GM23338 (cell line): ENCODE measurements around the gene ENPP1. TPM values are rescaled to one million over a fixed set of nuclear protein-coding genes. Genes with fewer than 3 reads are reported as not detected.

Experiments
- ATAC-seq: fragments of 200-7000 bp; cut with Tn5 transposase; 3 replicates; pipeline ENCODE4 v1.9.1; 2020
- DNase-seq: peaks from one replicate; pipeline ENCODE4 v3.0.0-alpha.2; 2015; ENCODE audit warnings: low spot score
- H2AFZ ChIP-seq: fragments of 200-600 bp; sonication (generic); 2 replicates; pipeline ENCODE4 v1.8.0; 2016; ENCODE audit warnings: antibody characterized with exemption, mild to moderate bottlenecking, moderate library complexity
- H3F3A ChIP-seq: fragments of 200-600 bp; sonication (generic); replicated peaks from 2 replicates; pipeline ENCODE4 v1.8.0; 2017; ENCODE audit warnings: antibody characterized with exemption, mixed run types, low read depth
- H3K27ac ChIP-seq: fragments of 200-600 bp; sonication (generic); 2 replicates; pipeline ENCODE4 v1.6.1; 2016; ENCODE audit warnings: low read depth
- H3K27me3 ChIP-seq: fragments of 200-600 bp; sonication (generic); 2 replicates; pipeline ENCODE4 v1.8.0; 2016; ENCODE audit warnings: mild to moderate bottlenecking, mixed run types, moderate library complexity; ENCODE audit not compliant: insufficient read depth
- H3K36me3 ChIP-seq: fragments of 200-600 bp; sonication (generic); 2 replicates; pipeline ENCODE4 v1.8.0; 2016; ENCODE audit warnings: mild to moderate bottlenecking; ENCODE audit not compliant: insufficient read depth
- H3K4me1 ChIP-seq: fragments of 200-600 bp; sonication (generic); 2 replicates; pipeline ENCODE4 v1.8.0; 2016; ENCODE audit warnings: mild to moderate bottlenecking, moderate library complexity; ENCODE audit not compliant: insufficient read depth
- H3K4me2 ChIP-seq: fragments of 200-600 bp; sonication (generic); 2 replicates; pipeline ENCODE4 v1.7.1; 2017; ENCODE audit warnings: mixed run types
- H3K4me3 ChIP-seq: fragments of 200-600 bp; sonication (generic); 2 replicates; pipeline ENCODE4 v1.6.1; 2016; ENCODE audit warnings: mixed run types
- H3K79me2 ChIP-seq: fragments of 200-600 bp; sonication (generic); replicated peaks from 2 replicates; pipeline ENCODE4 v1.8.0; 2017; ENCODE audit warnings: mild to moderate bottlenecking; ENCODE audit not compliant: insufficient read depth
- H3K9me2 ChIP-seq: fragments of 200-600 bp; sonication (generic); 2 replicates; pipeline ENCODE4 v1.8.0; 2017; ENCODE audit not compliant: insufficient read depth
- H4K20me1 ChIP-seq: fragments of 200-600 bp; sonication (generic); replicated peaks from 2 replicates; pipeline ENCODE4 v1.8.0; 2017; ENCODE audit warnings: mild to moderate bottlenecking; ENCODE audit not compliant: insufficient read depth
- H3K27ac Mint-ChIP-seq: 2 replicates; pipeline ENCODE4 v1.8.0; 2020; ENCODE audit warnings: inconsistent platforms, mild to moderate bottlenecking, moderate library complexity, mixed read lengths
- H3K27me3 Mint-ChIP-seq: 3 replicates; pipeline ENCODE4 v1.8.0; 2022; ENCODE audit warnings: low read depth, mild to moderate bottlenecking, moderate library complexity, mixed read lengths, inconsistent platforms; ENCODE audit not compliant: insufficient read depth, poor library complexity
- H3K36me3 Mint-ChIP-seq: 3 replicates; pipeline ENCODE4 v1.8.0; 2021; ENCODE audit warnings: low read depth, mild to moderate bottlenecking, inconsistent platforms, moderate library complexity, mixed read lengths
- H3K4me1 Mint-ChIP-seq: 3 replicates; pipeline ENCODE4 v1.8.0; 2020; ENCODE audit warnings: mild to moderate bottlenecking, inconsistent platforms, mixed read lengths
- H3K4me3 Mint-ChIP-seq: 3 replicates; pipeline ENCODE4 v1.8.0; 2021; ENCODE audit warnings: moderate library complexity, mild to moderate bottlenecking, inconsistent platforms, mixed read lengths
- H3K9me3 Mint-ChIP-seq: 3 replicates; pipeline ENCODE4 v1.8.0; 2020; ENCODE audit warnings: moderate library complexity, mild to moderate bottlenecking, inconsistent platforms, mixed read lengths
- CREB1 ChIP-seq: fragments of 250-450 bp; sonication (Bioruptor Pico); IDR thresholded peaks from 2 replicates; pipeline ENCODE4 v1.5.0; 2020; ENCODE audit warnings: low read depth, mild to moderate bottlenecking, moderate library complexity
- ETS1 ChIP-seq: IDR thresholded peaks from 2 replicates; pipeline ENCODE4 v1.6.1; 2016; ENCODE audit warnings: antibody characterized with exemption
- EZH2 ChIP-seq: fragments of 200-600 bp; sonication (generic); IDR thresholded peaks from one replicate; pipeline ENCODE4 v1.8.0; 2017; ENCODE audit warnings: antibody characterized with exemption, mild to moderate bottlenecking, low read depth; ENCODE audit not compliant: unreplicated experiment
- EZH2phosphoT487 ChIP-seq: fragments of 200-600 bp; sonication (generic); IDR thresholded peaks from one replicate; pipeline ENCODE4 v1.8.1; 2018; ENCODE audit warnings: antibody characterized with exemption; ENCODE audit not compliant: unreplicated experiment
- JUNB ChIP-seq: IDR thresholded peaks from one replicate; pipeline ENCODE4 v1.6.1; 2016; ENCODE audit warnings: antibody characterized with exemption; ENCODE audit not compliant: unreplicated experiment
- NANOG ChIP-seq: IDR thresholded peaks from 2 replicates; pipeline ENCODE4 v1.6.1; 2016; ENCODE audit warnings: antibody characterized with exemption, borderline replicate concordance
- POLR2AphosphoS5 ChIP-seq: IDR thresholded peaks from 2 replicates; pipeline ENCODE4 v1.6.1; 2016; ENCODE audit warnings: antibody characterized with exemption, low read depth
- STAT1 ChIP-seq: IDR thresholded peaks from one replicate; pipeline ENCODE4 v1.6.1; 2016; ENCODE audit warnings: antibody characterized with exemption; ENCODE audit not compliant: unreplicated experiment
- ZNF114 ChIP-seq: fragments of 250-450 bp; sonication (Bioruptor Pico); IDR thresholded peaks from 2 replicates; pipeline ENCODE4 v1.5.0; 2020; ENCODE audit warnings: mild to moderate bottlenecking, moderate library complexity
- ZNF331 ChIP-seq: fragments of 250-450 bp; sonication (Bioruptor Pico); IDR thresholded peaks from 2 replicates; pipeline ENCODE4 v1.5.0; 2020; ENCODE audit warnings: low read depth, mild to moderate bottlenecking, moderate library complexity
- polyA plus RNA-seq: library from polyadenylated mRNA; unstranded; fragments of >200 nt; fragmentation: Nextera tagmentation; extraction: Ambion mirVana; gene quantifications from 2 replicates; pipeline ENCODE4 v1.2.1, GENCODE V29; 2016
- total RNA-seq: library from RNA; depleted of rRNA; stranded (reverse); fragments of >200 nt; shearing (Covaris generic); gene quantifications from 2 replicates; pipeline ENCODE4 v1.2.3, GENCODE V29; 2014
- TF ChIP-seq, protein P1 (sequence below), 2 experiments: fragments of 200-600 bp in 1 of 2; sonication (generic) in 1 of 2; conservative IDR thresholded peaks; 2 replicates each; pipeline versions ENCODE4 v1.5.1 to v1.6.1; 2016 to 2017; ENCODE audit warnings: antibody characterized with exemption in 2 of 2, low read depth in 2 of 2, mild to moderate bottlenecking in 2 of 2, moderate library complexity in 1 of 2
- TF ChIP-seq, protein P2 (sequence below): fragments of 250-450 bp; sonication (Bioruptor Pico); IDR thresholded peaks from 2 replicates; pipeline ENCODE4 v1.5.0; 2020; ENCODE audit warnings: mild to moderate bottlenecking, moderate library complexity
- TF ChIP-seq, protein P3 (sequence below): IDR thresholded peaks from one replicate; pipeline ENCODE4 v1.6.1; 2018; ENCODE audit warnings: antibody characterized with exemption; ENCODE audit not compliant: unreplicated experiment

ENPP1 gene
- total and polyA plus RNA-seq, 2 experiments from 2014 or later: 17.3 to 46.9 TPM

DNA sequence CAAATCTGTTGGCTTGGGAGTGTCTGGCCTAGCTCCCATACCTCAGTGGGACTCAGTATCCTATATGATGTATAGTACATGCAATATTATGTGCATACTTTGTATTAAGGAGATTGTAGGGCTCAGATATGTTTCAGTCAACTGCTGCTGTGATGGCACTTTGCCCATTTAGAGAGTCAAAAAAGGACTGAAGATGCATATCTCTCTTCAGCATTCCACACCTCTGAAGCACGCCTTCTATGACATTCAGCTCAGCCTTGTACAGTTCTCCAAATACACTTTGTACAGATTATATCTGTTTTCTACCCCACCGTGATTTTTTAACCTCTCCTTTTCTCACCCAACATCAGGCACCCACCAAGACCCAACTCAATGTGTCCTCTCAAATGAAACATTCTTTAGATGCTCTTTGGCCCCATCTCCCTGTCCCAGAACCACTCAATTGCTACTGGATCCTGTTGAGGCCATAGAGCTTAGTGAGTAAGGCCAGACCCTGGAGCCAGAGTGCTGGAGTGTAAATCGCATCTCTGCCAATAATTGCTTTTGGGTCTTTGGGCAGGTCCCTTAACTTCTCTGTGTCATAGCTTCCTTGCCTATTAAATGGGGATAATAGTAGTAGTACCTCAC is 15.6 kb downstream of the ENPP1 start:
- Mint-ChIP-seq H3K4me3 (no peak overlapping the region), H3K27me3 (no peaks in the 10 kb centered on the region), H3K4me1 (no peaks in the 10 kb centered on the region; the same call in 1 of the 3 replicates), H3K9me3 (no peaks in the 10 kb centered on the region), H3K27ac (no peak overlapping the region), H3K36me3 (peaks cover 9% of the 10 kb centered on the region)
- Histone ChIP-seq H3K36me3 (no peaks in the 10 kb centered on the region), H4K20me1 (peaks cover 4% of the 10 kb centered on the region), H3K9me2 (no peaks in the 10 kb centered on the region), H2AFZ (no peak overlapping the region), H3K4me1 (no peaks in the 10 kb centered on the region), H3K79me2 (peaks cover 58% of the 10 kb centered on the region), H3K4me2 (no peak overlapping the region), H3K27ac (0 out of 2 replicates have a peak overlapping the region, but pooled peaks have one; percentile 4), H3K4me3 (no peak overlapping the region), H3F3A (no peaks in the 10 kb centered on the region), H3K27me3 (no peaks in the 10 kb centered on the region)
- no peak for TF ChIP-seq ZNF331 (CRISPR knock-in tag)
- TF ChIP-seq POLR2AphosphoS5: no peak
- no peak for TF ChIP-seq ETS1
- TF ChIP-seq, protein P1, sequence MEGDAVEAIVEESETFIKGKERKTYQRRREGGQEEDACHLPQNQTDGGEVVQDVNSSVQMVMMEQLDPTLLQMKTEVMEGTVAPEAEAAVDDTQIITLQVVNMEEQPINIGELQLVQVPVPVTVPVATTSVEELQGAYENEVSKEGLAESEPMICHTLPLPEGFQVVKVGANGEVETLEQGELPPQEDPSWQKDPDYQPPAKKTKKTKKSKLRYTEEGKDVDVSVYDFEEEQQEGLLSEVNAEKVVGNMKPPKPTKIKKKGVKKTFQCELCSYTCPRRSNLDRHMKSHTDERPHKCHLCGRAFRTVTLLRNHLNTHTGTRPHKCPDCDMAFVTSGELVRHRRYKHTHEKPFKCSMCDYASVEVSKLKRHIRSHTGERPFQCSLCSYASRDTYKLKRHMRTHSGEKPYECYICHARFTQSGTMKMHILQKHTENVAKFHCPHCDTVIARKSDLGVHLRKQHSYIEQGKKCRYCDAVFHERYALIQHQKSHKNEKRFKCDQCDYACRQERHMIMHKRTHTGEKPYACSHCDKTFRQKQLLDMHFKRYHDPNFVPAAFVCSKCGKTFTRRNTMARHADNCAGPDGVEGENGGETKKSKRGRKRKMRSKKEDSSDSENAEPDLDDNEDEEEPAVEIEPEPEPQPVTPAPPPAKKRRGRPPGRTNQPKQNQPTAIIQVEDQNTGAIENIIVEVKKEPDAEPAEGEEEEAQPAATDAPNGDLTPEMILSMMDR (conservative IDR thresholded peaks at IDR 0.05; ENCODE audit: low read depth in 2 of 2): no peak
- TF ChIP-seq NANOG: no peak
- TF ChIP-seq EZH2phosphoT487: no peak
- TF ChIP-seq, protein P2, sequence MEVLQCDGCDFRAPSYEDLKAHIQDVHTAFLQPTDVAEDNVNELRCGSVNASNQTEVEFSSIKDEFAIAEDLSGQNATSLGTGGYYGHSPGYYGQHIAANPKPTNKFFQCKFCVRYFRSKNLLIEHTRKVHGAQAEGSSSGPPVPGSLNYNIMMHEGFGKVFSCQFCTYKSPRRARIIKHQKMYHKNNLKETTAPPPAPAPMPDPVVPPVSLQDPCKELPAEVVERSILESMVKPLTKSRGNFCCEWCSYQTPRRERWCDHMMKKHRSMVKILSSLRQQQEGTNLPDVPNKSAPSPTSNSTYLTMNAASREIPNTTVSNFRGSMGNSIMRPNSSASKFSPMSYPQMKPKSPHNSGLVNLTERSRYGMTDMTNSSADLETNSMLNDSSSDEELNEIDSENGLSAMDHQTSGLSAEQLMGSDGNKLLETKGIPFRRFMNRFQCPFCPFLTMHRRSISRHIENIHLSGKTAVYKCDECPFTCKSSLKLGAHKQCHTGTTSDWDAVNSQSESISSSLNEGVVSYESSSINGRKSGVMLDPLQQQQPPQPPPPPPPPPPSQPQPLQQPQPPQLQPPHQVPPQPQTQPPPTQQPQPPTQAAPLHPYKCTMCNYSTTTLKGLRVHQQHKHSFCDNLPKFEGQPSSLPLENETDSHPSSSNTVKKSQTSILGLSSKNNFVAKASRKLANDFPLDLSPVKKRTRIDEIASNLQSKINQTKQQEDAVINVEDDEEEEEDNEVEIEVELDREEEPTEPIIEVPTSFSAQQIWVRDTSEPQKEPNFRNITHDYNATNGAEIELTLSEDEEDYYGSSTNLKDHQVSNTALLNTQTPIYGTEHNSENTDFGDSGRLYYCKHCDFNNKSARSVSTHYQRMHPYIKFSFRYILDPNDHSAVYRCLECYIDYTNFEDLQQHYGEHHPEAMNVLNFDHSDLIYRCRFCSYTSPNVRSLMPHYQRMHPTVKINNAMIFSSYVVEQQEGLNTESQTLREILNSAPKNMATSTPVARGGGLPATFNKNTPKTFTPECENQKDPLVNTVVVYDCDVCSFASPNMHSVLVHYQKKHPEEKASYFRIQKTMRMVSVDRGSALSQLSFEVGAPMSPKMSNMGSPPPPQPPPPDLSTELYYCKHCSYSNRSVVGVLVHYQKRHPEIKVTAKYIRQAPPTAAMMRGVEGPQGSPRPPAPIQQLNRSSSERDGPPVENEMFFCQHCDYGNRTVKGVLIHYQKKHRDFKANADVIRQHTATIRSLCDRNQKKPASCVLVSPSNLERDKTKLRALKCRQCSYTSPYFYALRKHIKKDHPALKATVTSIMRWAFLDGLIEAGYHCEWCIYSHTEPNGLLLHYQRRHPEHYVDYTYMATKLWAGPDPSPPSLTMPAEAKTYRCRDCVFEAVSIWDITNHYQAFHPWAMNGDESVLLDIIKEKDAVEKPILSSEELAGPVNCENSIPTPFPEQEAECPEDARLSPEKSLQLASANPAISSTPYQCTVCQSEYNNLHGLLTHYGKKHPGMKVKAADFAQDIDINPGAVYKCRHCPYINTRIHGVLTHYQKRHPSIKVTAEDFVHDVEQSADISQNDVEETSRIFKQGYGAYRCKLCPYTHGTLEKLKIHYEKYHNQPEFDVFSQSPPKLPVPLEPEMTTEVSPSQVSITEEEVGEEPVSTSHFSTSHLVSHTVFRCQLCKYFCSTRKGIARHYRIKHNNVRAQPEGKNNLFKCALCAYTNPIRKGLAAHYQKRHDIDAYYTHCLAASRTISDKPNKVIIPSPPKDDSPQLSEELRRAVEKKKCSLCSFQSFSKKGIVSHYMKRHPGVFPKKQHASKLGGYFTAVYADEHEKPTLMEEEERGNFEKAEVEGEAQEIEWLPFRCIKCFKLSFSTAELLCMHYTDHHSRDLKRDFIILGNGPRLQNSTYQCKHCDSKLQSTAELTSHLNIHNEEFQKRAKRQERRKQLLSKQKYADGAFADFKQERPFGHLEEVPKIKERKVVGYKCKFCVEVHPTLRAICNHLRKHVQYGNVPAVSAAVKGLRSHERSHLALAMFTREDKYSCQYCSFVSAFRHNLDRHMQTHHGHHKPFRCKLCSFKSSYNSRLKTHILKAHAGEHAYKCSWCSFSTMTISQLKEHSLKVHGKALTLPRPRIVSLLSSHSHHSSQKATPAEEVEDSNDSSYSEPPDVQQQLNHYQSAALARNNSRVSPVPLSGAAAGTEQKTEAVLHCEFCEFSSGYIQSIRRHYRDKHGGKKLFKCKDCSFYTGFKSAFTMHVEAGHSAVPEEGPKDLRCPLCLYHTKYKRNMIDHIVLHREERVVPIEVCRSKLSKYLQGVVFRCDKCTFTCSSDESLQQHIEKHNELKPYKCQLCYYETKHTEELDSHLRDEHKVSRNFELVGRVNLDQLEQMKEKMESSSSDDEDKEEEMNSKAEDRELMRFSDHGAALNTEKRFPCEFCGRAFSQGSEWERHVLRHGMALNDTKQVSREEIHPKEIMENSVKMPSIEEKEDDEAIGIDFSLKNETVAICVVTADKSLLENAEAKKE (CRISPR knock-in tag): no peak
- TF ChIP-seq EZH2: no peak
- TF ChIP-seq CREB1 (CRISPR knock-in tag): no peak
- TF ChIP-seq STAT1: no peak
- no peak for TF ChIP-seq ZNF114 (CRISPR knock-in tag)
- no peak for TF ChIP-seq JUNB
- TF ChIP-seq, protein P3, sequence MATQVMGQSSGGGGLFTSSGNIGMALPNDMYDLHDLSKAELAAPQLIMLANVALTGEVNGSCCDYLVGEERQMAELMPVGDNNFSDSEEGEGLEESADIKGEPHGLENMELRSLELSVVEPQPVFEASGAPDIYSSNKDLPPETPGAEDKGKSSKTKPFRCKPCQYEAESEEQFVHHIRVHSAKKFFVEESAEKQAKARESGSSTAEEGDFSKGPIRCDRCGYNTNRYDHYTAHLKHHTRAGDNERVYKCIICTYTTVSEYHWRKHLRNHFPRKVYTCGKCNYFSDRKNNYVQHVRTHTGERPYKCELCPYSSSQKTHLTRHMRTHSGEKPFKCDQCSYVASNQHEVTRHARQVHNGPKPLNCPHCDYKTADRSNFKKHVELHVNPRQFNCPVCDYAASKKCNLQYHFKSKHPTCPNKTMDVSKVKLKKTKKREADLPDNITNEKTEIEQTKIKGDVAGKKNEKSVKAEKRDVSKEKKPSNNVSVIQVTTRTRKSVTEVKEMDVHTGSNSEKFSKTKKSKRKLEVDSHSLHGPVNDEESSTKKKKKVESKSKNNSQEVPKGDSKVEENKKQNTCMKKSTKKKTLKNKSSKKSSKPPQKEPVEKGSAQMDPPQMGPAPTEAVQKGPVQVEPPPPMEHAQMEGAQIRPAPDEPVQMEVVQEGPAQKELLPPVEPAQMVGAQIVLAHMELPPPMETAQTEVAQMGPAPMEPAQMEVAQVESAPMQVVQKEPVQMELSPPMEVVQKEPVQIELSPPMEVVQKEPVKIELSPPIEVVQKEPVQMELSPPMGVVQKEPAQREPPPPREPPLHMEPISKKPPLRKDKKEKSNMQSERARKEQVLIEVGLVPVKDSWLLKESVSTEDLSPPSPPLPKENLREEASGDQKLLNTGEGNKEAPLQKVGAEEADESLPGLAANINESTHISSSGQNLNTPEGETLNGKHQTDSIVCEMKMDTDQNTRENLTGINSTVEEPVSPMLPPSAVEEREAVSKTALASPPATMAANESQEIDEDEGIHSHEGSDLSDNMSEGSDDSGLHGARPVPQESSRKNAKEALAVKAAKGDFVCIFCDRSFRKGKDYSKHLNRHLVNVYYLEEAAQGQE: no peak
- DNase-seq (no peak), ATAC-seq (no peak)
